A673 (cell line): Measurements from ENCODE around the gene PHRF1. TPM values are rescaled to one million over a fixed set of nuclear protein-coding genes. Genes with fewer than 3 reads are reported as not detected.

Source experiments
- BruUV-seq: library from RNA; stranded (reverse); fragments of 400-500 nt; replicated peaks from 2 replicates; lab custom pipeline; 2021; lab: Mats Ljungman, UMichigan
- CTCF ChIA-PET: fragments of 300-600 bp; sonication (Branson Sonifier 250); formaldehyde crosslinking; loops from one replicate; lab custom pipeline; 2022; ENCODE audit warnings: antibody characterized with exemption; lab: Charles Lee
- POLR2A ChIA-PET: fragments of 300-600 bp; sonication (Branson Sonifier 250); formaldehyde crosslinking; loops from one replicate; lab custom pipeline; 2022; ENCODE audit warnings: antibody characterized with exemption; ENCODE audit not compliant: low non-redundant PET; lab: Charles Lee
- DNase-seq: peaks from one replicate; pipeline ENCODE4 v3.0.0-alpha.2; 2015; ENCODE audit warnings: low spot score
- H3K27ac ChIP-seq: fragments of 200-600 bp; sonication (generic); 2 replicates; pipeline ENCODE4 v1.5.1; 2016; ENCODE audit warnings: mixed run types, low read depth, mild to moderate bottlenecking, mixed read lengths, antibody characterized with exemption, low read length; ENCODE audit not compliant: poor library complexity, severe bottlenecking
- H3K27me3 ChIP-seq: fragments of 200-600 bp; sonication (generic); replicated peaks from 2 replicates; pipeline ENCODE4 v1.6.1; 2017; ENCODE audit warnings: mixed run types, low read depth, mild to moderate bottlenecking, mixed read lengths, antibody characterized with exemption, low read length; ENCODE audit not compliant: insufficient read depth, poor library complexity
- H3K36me3 ChIP-seq: fragments of 200-600 bp; sonication (generic); 2 replicates; pipeline ENCODE4 v1.6.1; 2016; ENCODE audit warnings: mixed run types, mild to moderate bottlenecking, mixed read lengths, antibody characterized with exemption, low read length; ENCODE audit not compliant: insufficient read depth, poor library complexity, severe bottlenecking
- H3K4me1 ChIP-seq: fragments of 200-600 bp; sonication (generic); 2 replicates; pipeline ENCODE4 v1.6.1; 2017; ENCODE audit warnings: mixed run types, mild to moderate bottlenecking, mixed read lengths, antibody characterized with exemption, low read length; ENCODE audit not compliant: insufficient read depth, poor library complexity, severe bottlenecking
- H3K4me3 ChIP-seq: fragments of 200-600 bp; sonication (generic); 2 replicates; pipeline ENCODE4 v1.5.1; 2016; ENCODE audit warnings: low read depth, mixed run types, mild to moderate bottlenecking, mixed read lengths, low read length; ENCODE audit not compliant: poor library complexity, severe bottlenecking
- H3K9me3 ChIP-seq: fragments of 200-600 bp; sonication (generic); 2 replicates; pipeline ENCODE4 v1.6.1; 2016; ENCODE audit warnings: mixed run types, low read depth, mild to moderate bottlenecking, mixed read lengths, antibody characterized with exemption, low read length; ENCODE audit not compliant: poor library complexity, severe bottlenecking
- EZH2 ChIP-seq: fragments of 200-600 bp; sonication (generic); IDR thresholded peaks from 2 replicates; pipeline ENCODE4 v1.6.1; 2017; ENCODE audit warnings: borderline replicate concordance, low read depth, mild to moderate bottlenecking, mixed read lengths, antibody characterized with exemption, low read length; ENCODE audit not compliant: poor library complexity, severe bottlenecking
- intact Hi-C: fragments of 100-400 bp; cut with micrococcal nuclease; formaldehyde crosslinking; loops from one replicate; pipeline ENCODE4 v1.10.0; 2022; ENCODE audit not compliant: unreplicated experiment
- total RNA-seq: library from RNA; stranded (reverse); gene quantifications from 2 replicates; pipeline ENCODE4 v1.2.3, GENCODE V29; 2021
- TF ChIP-seq, protein P1 (sequence below): fragments of 300-800, 200-600 bp; sonication (generic); conservative IDR thresholded peaks from 2 replicates; pipeline ENCODE4 v1.5.1; 2017; ENCODE audit warnings: low read depth, mild to moderate bottlenecking, antibody characterized with exemption, low read length, moderate library complexity, mixed read lengths

The PHRF1 gene
- total RNA-seq, 1 experiment from 2014 or later, result 43.0 TPM

DNA sequence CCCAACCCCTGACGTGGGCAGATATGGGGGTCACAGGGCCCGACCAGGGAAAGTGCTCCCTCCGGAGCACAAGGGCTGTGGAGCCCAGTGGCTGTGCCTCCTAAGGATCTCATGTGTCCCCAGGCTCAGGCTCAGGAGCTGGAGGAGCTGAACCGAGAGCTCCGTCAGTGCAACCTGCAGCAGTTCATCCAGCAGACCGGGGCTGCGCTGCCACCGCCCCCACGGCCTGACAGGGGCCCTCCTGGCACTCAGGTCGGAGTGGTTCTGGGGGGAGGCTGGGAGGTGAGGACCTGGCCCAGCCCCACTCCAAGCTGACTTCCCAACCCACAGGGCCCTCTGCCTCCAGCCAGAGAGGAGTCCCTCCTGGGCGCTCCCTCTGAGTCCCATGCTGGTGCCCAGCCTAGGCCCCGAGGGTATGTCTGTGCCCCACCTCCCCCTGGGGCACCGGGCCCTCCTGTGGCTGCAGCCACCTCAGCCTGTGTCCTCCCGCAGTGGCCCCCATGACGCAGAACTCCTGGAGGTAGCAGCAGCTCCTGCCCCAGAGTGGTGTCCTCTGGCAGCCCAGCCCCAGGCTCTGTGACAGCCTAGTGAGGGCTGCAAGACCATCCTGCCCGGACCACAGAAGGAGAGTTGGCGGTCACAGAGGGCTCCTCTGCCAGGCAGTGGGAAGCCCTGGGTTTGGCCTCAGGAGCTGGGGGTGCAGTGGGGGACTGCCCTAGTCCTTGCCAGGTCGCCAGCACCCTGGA, 13.0 kb upstream of the PHRF1 start:
- ChIA-PET POLR2A (interaction anchor here (0.5 kb wide), 1 partner anchor 28 kb away, joined by 10 read pairs; no protein-coding TSS in a partner anchor), CTCF (no interaction called here)
- TF ChIP-seq EZH2, result no peak
- TF ChIP-seq, protein P1, sequence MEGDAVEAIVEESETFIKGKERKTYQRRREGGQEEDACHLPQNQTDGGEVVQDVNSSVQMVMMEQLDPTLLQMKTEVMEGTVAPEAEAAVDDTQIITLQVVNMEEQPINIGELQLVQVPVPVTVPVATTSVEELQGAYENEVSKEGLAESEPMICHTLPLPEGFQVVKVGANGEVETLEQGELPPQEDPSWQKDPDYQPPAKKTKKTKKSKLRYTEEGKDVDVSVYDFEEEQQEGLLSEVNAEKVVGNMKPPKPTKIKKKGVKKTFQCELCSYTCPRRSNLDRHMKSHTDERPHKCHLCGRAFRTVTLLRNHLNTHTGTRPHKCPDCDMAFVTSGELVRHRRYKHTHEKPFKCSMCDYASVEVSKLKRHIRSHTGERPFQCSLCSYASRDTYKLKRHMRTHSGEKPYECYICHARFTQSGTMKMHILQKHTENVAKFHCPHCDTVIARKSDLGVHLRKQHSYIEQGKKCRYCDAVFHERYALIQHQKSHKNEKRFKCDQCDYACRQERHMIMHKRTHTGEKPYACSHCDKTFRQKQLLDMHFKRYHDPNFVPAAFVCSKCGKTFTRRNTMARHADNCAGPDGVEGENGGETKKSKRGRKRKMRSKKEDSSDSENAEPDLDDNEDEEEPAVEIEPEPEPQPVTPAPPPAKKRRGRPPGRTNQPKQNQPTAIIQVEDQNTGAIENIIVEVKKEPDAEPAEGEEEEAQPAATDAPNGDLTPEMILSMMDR, result no peak
- Histone ChIP-seq H3K36me3 (no peaks in the 10 kb centered on the region), H3K9me3 (no peaks in the 10 kb centered on the region), H3K4me1 (peaks cover 9% of the 10 kb centered on the region), H3K27me3 (no peaks in the 10 kb centered on the region), H3K4me3 (no peak overlapping the region), H3K27ac (no peak overlapping the region)
- BruUV-seq, result no TSS peak
- DNase-seq, result no peak
- intact Hi-C loops, result no loop called here

DNA sequence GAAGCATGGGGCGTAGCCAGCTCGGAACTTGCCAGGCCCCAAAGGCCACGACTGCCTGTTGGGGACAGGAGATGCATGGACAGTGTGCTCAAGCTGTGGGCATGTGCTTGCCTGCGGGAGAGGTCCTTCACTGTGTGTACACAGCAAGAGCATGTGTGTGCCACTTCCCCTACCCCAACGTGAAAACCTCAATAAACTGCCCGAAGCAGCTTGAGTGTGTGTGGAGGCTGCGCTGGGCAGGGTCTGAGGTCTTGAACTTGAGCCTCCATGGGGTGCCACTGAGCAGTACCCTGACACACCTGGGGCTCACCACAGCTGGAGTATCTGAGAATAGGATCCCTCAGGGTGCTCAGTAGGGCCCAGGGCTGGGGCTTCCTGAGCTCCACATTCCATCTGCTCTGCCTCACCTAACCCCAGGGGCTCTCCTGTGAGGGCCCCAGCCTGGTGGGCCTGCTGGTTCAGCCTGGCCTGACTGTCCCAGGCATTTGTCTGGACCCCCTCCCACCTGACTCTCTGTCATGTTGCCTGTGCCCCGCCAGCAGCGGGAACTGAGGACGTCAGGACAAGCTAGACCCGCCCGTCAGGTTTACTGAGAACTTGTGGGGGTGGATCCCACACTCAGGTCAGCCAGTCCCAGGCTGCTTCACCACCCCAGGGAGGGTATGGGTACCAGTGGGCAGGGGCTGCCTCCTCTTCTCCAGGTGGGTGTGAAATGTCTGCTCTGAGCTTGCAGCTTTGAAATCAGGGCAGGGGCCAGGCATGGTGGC, 12.3 kb upstream of the PHRF1 start:
- Histone ChIP-seq H3K27ac (no peak overlapping the region), H3K27me3 (no peaks in the 10 kb centered on the region), H3K4me1 (peaks cover 9% of the 10 kb centered on the region), H3K36me3 (no peaks in the 10 kb centered on the region), H3K9me3 (no peaks in the 10 kb centered on the region), H3K4me3 (no peak overlapping the region)
- TF ChIP-seq EZH2, result no peak
- TF ChIP-seq, protein P1, result no peak
- CTCF ChIA-PET, result no interaction called here
- DNase-seq, result no peak
- POLR2A ChIA-PET, result interaction anchor here (0.5 kb wide), 1 partner anchor 27 kb away, joined by 10 read pairs; no protein-coding TSS in a partner anchor
- intact Hi-C loops, result no loop called here
- BruUV-seq, result no TSS peak

DNA sequence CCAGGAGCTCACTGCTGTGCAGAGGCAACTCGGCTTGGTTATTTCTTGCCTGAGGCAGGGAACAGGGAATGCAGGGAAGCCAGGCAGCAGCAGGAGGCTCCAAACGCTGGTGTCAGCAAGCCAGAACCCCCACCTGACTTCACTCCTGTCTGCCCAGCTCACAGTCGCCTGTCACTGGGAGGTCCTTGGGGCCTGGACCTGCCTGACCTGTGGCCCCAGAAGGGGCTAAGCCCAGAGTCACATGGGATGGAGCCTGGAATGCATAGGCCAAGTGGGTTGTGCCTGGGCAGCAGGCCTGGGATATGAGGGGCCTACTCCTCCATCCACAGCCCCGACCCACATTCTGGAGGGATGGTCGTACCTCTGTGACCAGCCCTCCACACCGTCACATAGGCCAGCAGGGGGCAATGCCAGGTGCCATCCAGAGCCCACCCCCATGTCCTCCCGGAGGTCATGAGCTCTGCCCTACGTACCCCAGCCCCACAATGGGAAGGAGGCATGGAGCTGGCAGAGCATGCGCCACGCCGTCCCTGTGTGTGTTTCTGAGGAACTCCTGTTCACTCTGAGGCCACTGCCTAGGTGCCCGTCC, 10.3 kb upstream of the PHRF1 start:
- TF ChIP-seq, protein P1, result no peak
- no peak for TF ChIP-seq EZH2
- peaks cover 3% of the 10 kb centered on the region for H3K4me1 ChIP-seq
- no peak overlapping the region for H3K27ac ChIP-seq
- ChIA-PET CTCF (no interaction called here), POLR2A (no interaction called here)
- no peak for DNase-seq
- H3K4me3 ChIP-seq, result no peak overlapping the region
- H3K9me3 ChIP-seq, result no peaks in the 10 kb centered on the region
- no peaks in the 10 kb centered on the region for H3K27me3 ChIP-seq
- intact Hi-C loops, result no loop called here
- H3K36me3 ChIP-seq, result no peaks in the 10 kb centered on the region
- BruUV-seq, result no TSS peak
